Smooth muscle cell (in vitro differentiated cells): Measurements from ENCODE around the gene XXYLT1. TPM values are rescaled to one million over a fixed set of nuclear protein-coding genes. Genes with fewer than 3 reads are reported as not detected.

ENCODE experiments used
- DNase-seq: peaks from one replicate; lab custom pipeline; 2025; ENCODE audit not compliant: unreplicated experiment; lab: John Stamatoyannopoulos, UW
- H2AFZ ChIP-seq: fragments of 200-600 bp; sonication (generic); 2 replicates; pipeline ENCODE4 v1.6.0; 2016; ENCODE audit warnings: antibody characterized with exemption, low read depth, mild to moderate bottlenecking
- H3F3A ChIP-seq: fragments of 200-600 bp; sonication (generic); 2 replicates; pipeline ENCODE4 v1.6.0; 2017; ENCODE audit warnings: antibody characterized with exemption, low read depth
- H3K27ac ChIP-seq: fragments of 200-600 bp; sonication (generic); 2 replicates; pipeline ENCODE4 v1.5.1; 2016; ENCODE audit warnings: low read depth, mild to moderate bottlenecking
- H3K27me3 ChIP-seq: fragments of 200-600 bp; sonication (generic); 2 replicates; pipeline ENCODE4 v1.6.1; 2016; ENCODE audit warnings: low read depth, mild to moderate bottlenecking
- H3K36me3 ChIP-seq: fragments of 200-600 bp; sonication (generic); 2 replicates; pipeline ENCODE4 v1.5.1; 2016; ENCODE audit warnings: low read depth
- H3K4me1 ChIP-seq: fragments of 200-600 bp; sonication (generic); 2 replicates; pipeline ENCODE4 v1.5.1; 2016; ENCODE audit warnings: low read depth
- H3K4me2 ChIP-seq: fragments of 200-600 bp; sonication (generic); 2 replicates; pipeline ENCODE4 v1.6.0; 2016; ENCODE audit warnings: mild to moderate bottlenecking
- H3K4me3 ChIP-seq: fragments of 200-600 bp; sonication (generic); 2 replicates; pipeline ENCODE4 v1.5.1; 2016; ENCODE audit warnings: mild to moderate bottlenecking
- H3K79me2 ChIP-seq: fragments of 200-600 bp; sonication (generic); 2 replicates; pipeline ENCODE4 v1.6.0; 2016; ENCODE audit warnings: low read depth, mild to moderate bottlenecking
- H3K9ac ChIP-seq: fragments of 200-600 bp; sonication (generic); 2 replicates; pipeline ENCODE4 v1.6.0; 2016; ENCODE audit warnings: low read depth
- H3K9me3 ChIP-seq: fragments of 200-600 bp; sonication (generic); replicated peaks from 2 replicates; pipeline ENCODE4 v1.5.1; 2016; ENCODE audit warnings: low read depth
- H4K20me1 ChIP-seq: fragments of 200-600 bp; sonication (generic); 2 replicates; pipeline ENCODE4 v1.6.0; 2016; ENCODE audit warnings: low read depth
- whole genome bisulfite sequencing: methylation state at CpG from one replicate; pipeline ENCODE4 v1.1.7; 2016; ENCODE audit warnings: low lambda C conversion rate; 5-methylcytosine and 5-hydroxymethylcytosine counted together
- polyA plus RNA-seq: library from polyadenylated mRNA; unstranded; fragments of >200 nt; fragmentation: Nextera tagmentation; extraction: Ambion mirVana; gene quantifications from 2 replicates; pipeline ENCODE4 v1.2.1, GENCODE V29; 2016
- total RNA-seq: library from RNA; depleted of rRNA; stranded (reverse); fragments of >200 nt; gene quantifications from 2 replicates; pipeline ENCODE4 v1.2.3, GENCODE V29; 2014
- TF ChIP-seq, protein P1 (sequence below): fragments of 200-600 bp; sonication (generic); IDR thresholded peaks from 2 replicates; pipeline ENCODE4 v1.5.1; 2017; ENCODE audit warnings: borderline replicate concordance, mild to moderate bottlenecking, antibody characterized with exemption; ENCODE audit not compliant: insufficient read depth, poor library complexity, severe bottlenecking

The XXYLT1 gene
- total and polyA plus RNA-seq, 2 experiments from 2014 or later = 22.2 to 35.4 TPM

GRCh38 chr3:195224156-195224979, 46.6 kb downstream of the XXYLT1 start:
- no peak for DNase-seq
- Histone ChIP-seq H3K4me3 (no peak overlapping the region), H3K4me2 (no peak overlapping the region), H3K9ac (no peak overlapping the region), H2AFZ (no peak overlapping the region), H3K27ac (no peak overlapping the region), H3K4me1 (no peaks in the 10 kb centered on the region), H3K9me3 (no peaks in the 10 kb centered on the region), H3K79me2 (no peaks in the 10 kb centered on the region), H3K27me3 (no peaks in the 10 kb centered on the region), H4K20me1 (no peaks in the 10 kb centered on the region), H3F3A (no peaks in the 10 kb centered on the region), H3K36me3 (no peaks in the 10 kb centered on the region)
- TF ChIP-seq, protein P1, sequence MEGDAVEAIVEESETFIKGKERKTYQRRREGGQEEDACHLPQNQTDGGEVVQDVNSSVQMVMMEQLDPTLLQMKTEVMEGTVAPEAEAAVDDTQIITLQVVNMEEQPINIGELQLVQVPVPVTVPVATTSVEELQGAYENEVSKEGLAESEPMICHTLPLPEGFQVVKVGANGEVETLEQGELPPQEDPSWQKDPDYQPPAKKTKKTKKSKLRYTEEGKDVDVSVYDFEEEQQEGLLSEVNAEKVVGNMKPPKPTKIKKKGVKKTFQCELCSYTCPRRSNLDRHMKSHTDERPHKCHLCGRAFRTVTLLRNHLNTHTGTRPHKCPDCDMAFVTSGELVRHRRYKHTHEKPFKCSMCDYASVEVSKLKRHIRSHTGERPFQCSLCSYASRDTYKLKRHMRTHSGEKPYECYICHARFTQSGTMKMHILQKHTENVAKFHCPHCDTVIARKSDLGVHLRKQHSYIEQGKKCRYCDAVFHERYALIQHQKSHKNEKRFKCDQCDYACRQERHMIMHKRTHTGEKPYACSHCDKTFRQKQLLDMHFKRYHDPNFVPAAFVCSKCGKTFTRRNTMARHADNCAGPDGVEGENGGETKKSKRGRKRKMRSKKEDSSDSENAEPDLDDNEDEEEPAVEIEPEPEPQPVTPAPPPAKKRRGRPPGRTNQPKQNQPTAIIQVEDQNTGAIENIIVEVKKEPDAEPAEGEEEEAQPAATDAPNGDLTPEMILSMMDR = no peak
- WGBS = 88% methylated on average over 12 of the region's 12 CpGs

- Histone ChIP-seq H3K27ac (no peak overlapping the region), H2AFZ (no peak overlapping the region), H3K36me3 (no peaks in the 10 kb centered on the region), H3K27me3 (no peaks in the 10 kb centered on the region), H3K4me2 (no peak overlapping the region), H3K4me1 (no peaks in the 10 kb centered on the region), H3F3A (no peaks in the 10 kb centered on the region), H3K9me3 (no peaks in the 10 kb centered on the region), H3K79me2 (no peaks in the 10 kb centered on the region), H4K20me1 (no peaks in the 10 kb centered on the region), H3K9ac (no peak overlapping the region), H3K4me3 (no peak overlapping the region)
- 93% methylated on average over 15 of the region's 15 CpGs for WGBS
- TF ChIP-seq, protein P1 = no peak
- DNase-seq = no peak
Observed at GRCh38 chr3:195221876-195222617, 48.9 kb downstream of the XXYLT1 start.

GRCh38 chr3:195221015-195221853, 49.7 kb downstream of the XXYLT1 start:
- Histone ChIP-seq H3K9ac (no peak overlapping the region), H4K20me1 (no peaks in the 10 kb centered on the region), H3K27ac (no peak overlapping the region), H3K9me3 (no peaks in the 10 kb centered on the region), H3K4me2 (no peak overlapping the region), H3K27me3 (no peaks in the 10 kb centered on the region), H3K4me1 (no peaks in the 10 kb centered on the region), H3K4me3 (no peak overlapping the region), H3F3A (no peaks in the 10 kb centered on the region), H3K36me3 (no peaks in the 10 kb centered on the region), H2AFZ (no peak overlapping the region), H3K79me2 (no peaks in the 10 kb centered on the region)
- DNase-seq = no peak
- TF ChIP-seq, protein P1 = no peak
- 72% methylated on average over 9 of the region's 9 CpGs for WGBS
